K562 (cell line): ENCODE measurements around the gene PLEKHM1. TPM values are rescaled to one million over a fixed set of nuclear protein-coding genes. Genes with fewer than 3 reads are reported as not detected.

Experiments
- ATAC-seq: fragments of 200-7000 bp; cut with Tn5 transposase; 3 replicates; pipeline ENCODE4 v1.9.1; 2020; ENCODE audit warnings: moderate library complexity
- BruUV-seq: library from RNA; stranded (reverse); fragments of 400-500 nt; replicated peaks from 2 replicates; lab custom pipeline; 2021; lab: Mats Ljungman, UMichigan
- CTCF ChIA-PET: fragments of 300-600 bp; formaldehyde crosslinking; extraction: SDS; loops from one replicate; lab custom pipeline; 2021; ENCODE audit warnings: low intra/inter-chr PET ratio; lab: Yijun Ruan, JAX
- POLR2A ChIA-PET: fragments of 300-600, 350-650 bp; sonication (Branson Sonifier 250); formaldehyde crosslinking; extraction: SDS; loops from one replicate; lab custom pipeline; 2021; ENCODE audit warnings: antibody characterized with exemption, inconsistent platforms; lab: Yijun Ruan, JAX
- DNase-seq, 4 experiments: peaks; one replicate each; pipeline versions ENCODE4 v3.0.0 to v3.0.0-alpha.2; 2011 to 2018; ENCODE audit warnings: low spot score in 3 of 4, mixed read lengths in 3 of 4; ENCODE audit errors: extremely low read depth in 1 of 4
- FAIRE-seq: peaks from 2 replicates; lab custom pipeline; 2011; peaks lifted over from hg19 to GRCh38; lab: Jason Lieb, UNC
- H2AFZ ChIP-seq: 2 replicates; pipeline ENCODE4 v1.6.0; 2011; ENCODE audit warnings: low read depth, low read length, control low read depth, inconsistent platforms
- H3K27ac ChIP-seq: fragments of 200-600 bp; 3 replicates; pipeline ENCODE4 v1.8.0; 2011; ENCODE audit warnings: low read depth, mild to moderate bottlenecking, control low read depth, inconsistent platforms, low read length, moderate library complexity, mixed read lengths; ENCODE audit errors: extremely low read depth
- H3K27me3 ChIP-seq, 2 experiments: fragments of 300-600 bp in 1 of 2; 2 replicates in 1 of 2; 3 replicates in 1 of 2; pipeline versions ENCODE4 v1.6.0 to v1.8.0; 2011; ENCODE audit warnings: inconsistent platforms in 2 of 2, low read length in 2 of 2, mild to moderate bottlenecking in 1 of 2, mixed read lengths in 1 of 2, moderate library complexity in 1 of 2; ENCODE audit not compliant: control insufficient read depth in 2 of 2, insufficient read depth in 2 of 2
- H3K36me3 ChIP-seq: fragments of 300-600 bp; 3 replicates; pipeline ENCODE4 v1.8.0; 2011; ENCODE audit warnings: mild to moderate bottlenecking, low read length, inconsistent platforms; ENCODE audit not compliant: control insufficient read depth, insufficient read depth
- H3K4me1 ChIP-seq, 2 experiments: fragments of 200-600 bp in 1 of 2; replicated peaks in 1 of 2; 2 replicates in 1 of 2; 3 replicates in 1 of 2; pipeline versions ENCODE4 v1.5.1 to v1.8.0; 2011; ENCODE audit warnings: inconsistent platforms in 2 of 2, low read length in 2 of 2, mild to moderate bottlenecking in 1 of 2, mixed read lengths in 1 of 2, moderate library complexity in 1 of 2; ENCODE audit not compliant: control insufficient read depth in 2 of 2, insufficient read depth in 2 of 2
- H3K4me2 ChIP-seq: 2 replicates; pipeline ENCODE4 v1.6.1; 2011; ENCODE audit warnings: low read length, control low read depth, inconsistent platforms, mixed read lengths; ENCODE audit not compliant: insufficient read depth
- H3K4me3 ChIP-seq: fragments of 200-600 bp; sonication (generic), shearing (Covaris generic); 2 replicates; pipeline ENCODE4 v1.5.1; 2016; ENCODE audit warnings: control low read depth, inconsistent platforms
- H3K79me2 ChIP-seq: fragments of 200-600 bp; 3 replicates; pipeline ENCODE4 v1.8.0; 2011; ENCODE audit warnings: low read length, inconsistent platforms; ENCODE audit not compliant: control insufficient read depth, insufficient read depth
- H3K9ac ChIP-seq, 2 experiments: 2 replicates each; pipeline versions ENCODE4 v1.6.0 to v1.6.1; 2011; ENCODE audit warnings: low read depth in 2 of 2, low read length in 2 of 2, control low read depth in 1 of 2, inconsistent platforms in 1 of 2, mild to moderate bottlenecking in 1 of 2, mixed read lengths in 1 of 2; ENCODE audit not compliant: insufficient read depth in 1 of 2
- H3K9me1 ChIP-seq: one replicate; pipeline ENCODE4 v1.6.0; 2011; ENCODE audit warnings: inconsistent platforms, mild to moderate bottlenecking, low read length, moderate library complexity; ENCODE audit not compliant: control insufficient read depth, insufficient read depth
- H3K9me3 ChIP-seq: replicated peaks from 2 replicates; pipeline ENCODE4 v1.5.1; 2011; ENCODE audit warnings: low read depth, low read length, inconsistent platforms; ENCODE audit not compliant: control insufficient read depth, insufficient read depth
- H4K20me1 ChIP-seq: replicated peaks from 2 replicates; pipeline ENCODE4 v1.6.1; 2011; ENCODE audit warnings: low read length, inconsistent platforms, mixed read lengths; ENCODE audit not compliant: control insufficient read depth, insufficient read depth
- GTF3C2 ChIP-seq: IDR thresholded peaks from 3 replicates; pipeline ENCODE4 v1.6.1; 2011; ENCODE audit warnings: borderline replicate concordance, mild to moderate bottlenecking, moderate library complexity; ENCODE audit not compliant: insufficient read length; ENCODE audit errors: extremely low read depth
- NEUROD1 ChIP-seq: fragments of 150-350 bp; IDR thresholded peaks from 2 replicates; pipeline ENCODE4 v1.6.1; 2014; ENCODE audit warnings: borderline replicate concordance, low read length, low read depth; ENCODE audit not compliant: partially characterized antibody
- ZNF263 ChIP-seq: sonication (generic); formaldehyde crosslinking; IDR thresholded peaks from 2 replicates; pipeline ENCODE4 v1.8.0; 2022; ENCODE audit warnings: mild to moderate bottlenecking, missing genetic modification reagents, borderline replicate concordance
- WGBS: fragments of 100-300 bp; shearing (Covaris generic); methylation state at CpG from one replicate; pipeline ENCODE4 v1.1.6; 2016; ENCODE audit warnings: low coverage, mixed read lengths; ENCODE audit not compliant: insufficient coverage; ENCODE audit errors: missing lambda C conversion rate; 5-methylcytosine and 5-hydroxymethylcytosine counted together
- in situ Hi-C: fragments of 300-500 bp; cut with MboI; formaldehyde crosslinking; loops from 4 replicates; pipeline ENCODE4 v1.15.0; 2018; ENCODE audit warnings: inconsistent platforms, mixed read lengths
- intact Hi-C: fragments of 100-400 bp; cut with micrococcal nuclease; formaldehyde crosslinking; loops from 2 replicates; pipeline ENCODE4 v1.14.2; 2022
- polyA plus RNA-seq, 8 experiments: library from polyadenylated mRNA; depleted of rRNA in 4 of 8; stranded (reverse) in 5 of 8; unstranded in 3 of 8; fragments of >200 nt; fragmentation: Nextera tagmentation in 2 of 8; fragmentation: Illumina TruSeq in 1 of 8; extraction: Ambion mirVana in 2 of 8; extraction: Trizol in 1 of 8; gene quantifications; 2 replicates each; pipeline versions ENCODE4 v1.2.1 to v1.2.3, GENCODE V29; 2011 to 2014; ENCODE audit warnings: inconsistent platforms in 1 of 8, missing spikeins in 1 of 8
- total RNA-seq, 7 experiments: library from RNA; depleted of rRNA in 6 of 7; stranded (reverse); fragments of >200 nt in 6 of 7; fragmentation: Illumina TruSeq in 2 of 7; extraction: Trizol in 2 of 7; gene quantifications; 2 replicates each; pipeline versions ENCODE4 v1.2.1 to v1.2.3, GENCODE V29; 2011 to 2021; ENCODE audit warnings: low replicate concordance in 1 of 7

PLEKHM1 gene
- total and polyA plus RNA-seq, 9 of the 15 experiments (the other 6 are each of a cell fraction or from before 2014, with no cell fraction given) = 0.13 to 23.3 (median 5.7) TPM

- Histone ChIP-seq H4K20me1 (peaks cover 5% of the 10 kb centered on the region; the same call in 1 of the 2 replicates), H3K9me1 (peaks cover 2% of the 10 kb centered on the region), H3K9ac (peak overlapping the region in 1 of 2 experiments; percentile 55; a peak in 2 of 4 replicates), H2AFZ (peak overlapping the region; percentile 14; the same call in 1 of the 2 replicates), H3K4me1 (peaks cover 2 to 14% of the 10 kb centered on the region in 2 experiments; a peak in 4 of 5 replicates), H3K36me3 (no peaks in the 10 kb centered on the region), H3K79me2 (no peaks in the 10 kb centered on the region), H3K9me3 (no peaks in the 10 kb centered on the region), H3K4me2 (peak overlapping the region; percentile 49), H3K4me3 (no peak overlapping the region), H3K27ac (no peak overlapping the region), H3K27me3 (no peaks in the 10 kb centered on the region; a peak in 1 of 5 replicates)
- no TSS peak for BruUV-seq
- no peak for DNase-seq
- WGBS = 31% methylated on average over 14 of the region's 14 CpGs
- in situ Hi-C loops = loop anchor here (25.0 kb wide), 1 partner anchor 432 kb away; the partner anchor contains the start of gene SPPL2C
- intact Hi-C loops = no loop called here
- ATAC-seq = peak; percentile 16
- TF ChIP-seq NEUROD1 = no peak
- TF ChIP-seq ZNF263 (CRISPR knock-in tag) = peak; percentile 29; the same call in 1 of the 2 replicates
- no peak for TF ChIP-seq GTF3C2
- no peak for FAIRE-seq
- CTCF ChIA-PET = interaction anchor here (0.7 kb wide), 1 partner anchor 95 kb away, joined by 3 read pairs; no protein-coding TSS in a partner anchor
- POLR2A ChIA-PET = interaction anchor here (0.9 to 1.2 kb wide), 2 partner anchors 127 to 256 kb away, joined by 3 read pairs; no protein-coding TSS in a partner anchor
Measured at GRCh38 chr17:45404870-45405249, 85.7 kb downstream of the PLEKHM1 start.
